ENCODE measurements around the gene LSS. TPM values are rescaled to one million over a fixed set of nuclear protein-coding genes. Genes with fewer than 3 reads are reported as not detected.

The LSS gene
- total and polyA plus RNA-seq, 2 of the 8 experiments (the other 6 are each of a cell fraction or from before 2014, with no cell fraction given), result 96.1 to 123 TPM

GRCh38 chr21:46163380-46163779 lies 65.2 kb downstream of the LSS start:
- 94% methylated on average over 4 of the region's 4 CpGs; no CpG with 5 or more reads in 1 of the 2 experiments for WGBS, 2 experiments (ENCODE audit: extremely low coverage in 1 of 2, insufficient coverage in 1 of 2, insufficient read length in 1 of 2, insufficient replicate concordance in 2 of 2, low coverage in 1 of 2, low lambda C conversion rate in 2 of 2, missing lambda C conversion rate in 1 of 2)
- Histone ChIP-seq H2AK5ac (ENCODE audit: low read depth, low read length) (no peak overlapping the region), H2BK5ac (ENCODE audit: low read depth, low read length) (no peak overlapping the region), H3K18ac (ENCODE audit: extremely low read depth, low read length) (no peak overlapping the region), H2AFZ (ENCODE audit: low read length) (no peak overlapping the region), H2BK20ac (ENCODE audit: low read length) (no peak overlapping the region), H3K14ac (ENCODE audit: insufficient read length) (no peak overlapping the region), H3K4ac (replicated peaks; ENCODE audit: insufficient read length, low read depth, low read length) (no peak overlapping the region), H4K5ac (ENCODE audit: insufficient read length, low read depth, low read length) (no peak overlapping the region), H3K4me1 (replicated peaks in 1 of 4; ENCODE audit: control insufficient read depth in 3 of 4, insufficient read depth in 4 of 4, low read length in 3 of 4) (no peaks in the 10 kb centered on the region), H2BK15ac (ENCODE audit: low read length) (no peak overlapping the region), H4K91ac (replicated peaks; ENCODE audit: insufficient read length, low read length) (no peak overlapping the region), H3K79me1 (ENCODE audit: low read depth, low read length) (no peaks in the 10 kb centered on the region; the same call in 1 of the 2 replicates), H2BK12ac (ENCODE audit: low read depth, low read length) (no peak overlapping the region), H3K9me3 (ENCODE audit: insufficient read depth in 2 of 2, low read depth in 1 of 2, low read length in 1 of 2) (peaks cover 4 to 26% of the 10 kb centered on the region in 2 experiments; a peak in 2 of 4 replicates), H4K8ac (ENCODE audit: extremely low read depth, insufficient read depth, low read length) (no peak overlapping the region), H4K20me1 (replicated peaks in 1 of 2; ENCODE audit: control insufficient read depth in 1 of 2, insufficient read depth in 2 of 2, low read length in 2 of 2) (no peaks in the 10 kb centered on the region), H3K36me3 (ENCODE audit: control insufficient read depth in 2 of 4, insufficient read depth in 4 of 4, low read length in 3 of 4) (peaks cover 0 to 19% (median 7%) of the 10 kb centered on the region in 4 experiments; a peak in 4 of 8 replicates), H3K4me2 (ENCODE audit: insufficient read depth in 1 of 2, low read depth in 2 of 2, low read length in 2 of 2) (no peak overlapping the region), H2BK120ac (replicated peaks; ENCODE audit: low read depth, low read length) (no peak overlapping the region), H3K79me2 (ENCODE audit: control insufficient read depth in 1 of 2, insufficient read depth in 2 of 2, low read length in 2 of 2) (no peaks in the 10 kb centered on the region), H3K23me2 (ENCODE audit: low read depth, low read length) (no peaks in the 10 kb centered on the region), H3K27ac (ENCODE audit: low read depth, low read length) (no peak overlapping the region), H3K56ac (replicated peaks; ENCODE audit: insufficient read length, low read depth, low read length) (no peak overlapping the region), H3K9ac (replicated peaks in 1 of 4; ENCODE audit: extremely low read depth in 1 of 4, low read depth in 3 of 4, low read length in 3 of 4) (no peak overlapping the region), H3K23ac (ENCODE audit: insufficient read length) (no peak overlapping the region), H3K27me3 (replicated peaks in 1 of 4; ENCODE audit: control insufficient read depth in 3 of 4, extremely low read depth in 1 of 4, insufficient read depth in 3 of 4, low read length in 3 of 4) (no peaks in the 10 kb centered on the region; a peak in 1 of 7 replicates), H3K4me3 (ENCODE audit: extremely low read depth in 1 of 4, insufficient read depth in 2 of 4, low read depth in 3 of 4, low read length in 4 of 4) (no peak overlapping the region)
- ChIA-PET POLR2A (ENCODE audit: partially characterized antibody) (no interaction called here), CTCF (ENCODE audit: partially characterized antibody) (interaction anchor here (0.9 kb wide), 1 partner anchor 10 kb away, joined by 3 read pairs; no protein-coding TSS in a partner anchor)
- FAIRE-seq, result no peak
- no peak for DNase-seq (ENCODE audit: low read depth in 1 of 2, low spot score in 2 of 2)
- TF ChIP-seq SRF (IDR thresholded peaks at IDR 0.05; ENCODE audit: low read depth, low read length), result no peak
- no peak for TF ChIP-seq SP4 (IDR thresholded peaks at IDR 0.05; ENCODE audit: low read length)
- TF ChIP-seq, protein P1, sequence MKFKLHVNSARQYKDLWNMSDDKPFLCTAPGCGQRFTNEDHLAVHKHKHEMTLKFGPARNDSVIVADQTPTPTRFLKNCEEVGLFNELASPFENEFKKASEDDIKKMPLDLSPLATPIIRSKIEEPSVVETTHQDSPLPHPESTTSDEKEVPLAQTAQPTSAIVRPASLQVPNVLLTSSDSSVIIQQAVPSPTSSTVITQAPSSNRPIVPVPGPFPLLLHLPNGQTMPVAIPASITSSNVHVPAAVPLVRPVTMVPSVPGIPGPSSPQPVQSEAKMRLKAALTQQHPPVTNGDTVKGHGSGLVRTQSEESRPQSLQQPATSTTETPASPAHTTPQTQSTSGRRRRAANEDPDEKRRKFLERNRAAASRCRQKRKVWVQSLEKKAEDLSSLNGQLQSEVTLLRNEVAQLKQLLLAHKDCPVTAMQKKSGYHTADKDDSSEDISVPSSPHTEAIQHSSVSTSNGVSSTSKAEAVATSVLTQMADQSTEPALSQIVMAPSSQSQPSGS (IDR thresholded peaks at IDR 0.05; ENCODE audit: low read length), result no peak
- no peak for TF ChIP-seq CTBP2 (IDR thresholded peaks at IDR 0.05; ENCODE audit: borderline replicate concordance, insufficient read depth, insufficient read length, low read length)
- TF ChIP-seq TEAD4 (IDR thresholded peaks at IDR 0.05; ENCODE audit: low read depth, low read length), result no peak
- no peak for TF ChIP-seq RAD21 (IDR thresholded peaks at IDR 0.05 in 1 of 2, conservative IDR thresholded peaks at IDR 0.05 in 1 of 2; ENCODE audit: low read depth in 2 of 2, low read length in 2 of 2)
- TF ChIP-seq TAF1 (IDR thresholded peaks at IDR 0.05; ENCODE audit: low read depth, low read length), result no peak
- no peak for TF ChIP-seq JUND (IDR thresholded peaks at IDR 0.05; ENCODE audit: low read length)
- no peak for TF ChIP-seq NANOG (IDR thresholded peaks at IDR 0.05; ENCODE audit: insufficient read depth, low read depth, low read length, poor library complexity, severe bottlenecking)
- no peak for TF ChIP-seq RNF2 (IDR thresholded peaks at IDR 0.05; ENCODE audit: borderline replicate concordance, low read depth, low read length, missing control alignments, poor library complexity, severe bottlenecking)
- TF ChIP-seq BACH1 (IDR thresholded peaks at IDR 0.05; ENCODE audit: low read length), result no peak
- TF ChIP-seq SIX5 (IDR thresholded peaks at IDR 0.05; ENCODE audit: low read depth, low read length), result no peak

All from H1 (cell line).